GM12878 (cell line): ENCODE data around the gene STARD13. TPM values are rescaled to one million over a fixed set of nuclear protein-coding genes. Genes with fewer than 3 reads are reported as not detected.

Experiments used
- ATAC-seq: fragments of 200-7000 bp; cut with Tn5 transposase; 3 replicates; pipeline ENCODE4 v1.9.1; 2020; ENCODE audit warnings: mild to moderate bottlenecking, moderate library complexity
- BruUV-seq: library from RNA; stranded (reverse); fragments of 400-500 nt; replicated peaks from 2 replicates; lab custom pipeline; 2021; lab: Mats Ljungman, UMichigan
- CTCF ChIA-PET: fragments of 300-600 bp; sonication (Branson Sonifier 250); formaldehyde crosslinking; extraction: SDS; loops from one replicate; lab custom pipeline; 2021; ENCODE audit warnings: inconsistent platforms; lab: Yijun Ruan, JAX
- POLR2A ChIA-PET: fragments of 350-600 bp; formaldehyde crosslinking; extraction: SDS; loops from one replicate; lab custom pipeline; 2021; ENCODE audit warnings: inconsistent platforms; lab: Charles Lee
- RAD21 ChIA-PET: fragments of 300-600 bp; sonication (Branson Sonifier 250); formaldehyde crosslinking; loops from one replicate; lab custom pipeline; 2023; ENCODE audit warnings: antibody characterized with exemption; ENCODE audit not compliant: unreplicated experiment; lab: Charles Lee
- SMC1A ChIA-PET: fragments of 300-600 bp; sonication (Branson Sonifier 250); formaldehyde crosslinking; loops from one replicate; lab custom pipeline; 2023; ENCODE audit not compliant: unreplicated experiment, uncharacterized antibody; lab: Charles Lee
- DNase-seq: peaks from one replicate; pipeline ENCODE4 v3.0.0-alpha.2; 2011; ENCODE audit warnings: low read depth, low spot score
- FAIRE-seq: peaks from 3 replicates; lab custom pipeline; 2011; peaks lifted over from hg19 to GRCh38; lab: Jason Lieb, UNC
- H2AFZ ChIP-seq: 2 replicates; pipeline ENCODE4 v1.6.0; 2011; ENCODE audit warnings: low read depth, low read length, control low read depth; ENCODE audit not compliant: control insufficient read depth
- H3K27ac ChIP-seq: 2 replicates; pipeline ENCODE4 v1.5.1; 2011; ENCODE audit warnings: control low read depth; ENCODE audit not compliant: control insufficient read depth, insufficient read depth
- H3K27me3 ChIP-seq, 2 experiments: replicated peaks in 1 of 2; 2 replicates each; pipeline versions ENCODE4 v1.6.0 to v1.6.1; 2011; ENCODE audit warnings: low read length in 1 of 2; ENCODE audit not compliant: control insufficient read depth in 2 of 2, insufficient read depth in 2 of 2
- H3K36me3 ChIP-seq, 2 experiments: 2 replicates each; pipeline ENCODE4 v1.5.1; 2011; ENCODE audit warnings: low read length in 1 of 2; ENCODE audit not compliant: control insufficient read depth in 2 of 2, insufficient read depth in 2 of 2
- H3K4me1 ChIP-seq: 2 replicates; pipeline ENCODE4 v1.6.1; 2011; ENCODE audit warnings: mild to moderate bottlenecking, low read length, moderate library complexity, mixed read lengths; ENCODE audit not compliant: control insufficient read depth, insufficient read depth
- H3K4me2 ChIP-seq: 2 replicates; pipeline ENCODE4 v1.6.0; 2011; ENCODE audit warnings: control low read depth; ENCODE audit not compliant: control insufficient read depth, insufficient read depth
- H3K4me3 ChIP-seq: fragments of 200-600 bp; sonication (generic); 2 replicates; pipeline ENCODE4 v1.5.1; 2016
- H3K79me2 ChIP-seq: 2 replicates; pipeline ENCODE4 v1.6.0; 2011; ENCODE audit warnings: low read length; ENCODE audit not compliant: control insufficient read depth, insufficient read depth
- H3K9ac ChIP-seq: 2 replicates; pipeline ENCODE4 v1.8.0; 2011; ENCODE audit warnings: low read length, control low read depth, mixed read lengths; ENCODE audit not compliant: control insufficient read depth, insufficient read depth
- H3K9me3 ChIP-seq: replicated peaks from 3 replicates; pipeline ENCODE4 v1.5.1; 2011; ENCODE audit warnings: mild to moderate bottlenecking, low read length; ENCODE audit not compliant: control insufficient read depth, insufficient read depth
- H4K20me1 ChIP-seq: 2 replicates; pipeline ENCODE4 v1.6.0; 2011; ENCODE audit not compliant: control insufficient read depth, insufficient read depth
- DPF2 ChIP-seq: fragments of 450-650 bp; IDR thresholded peaks from 2 replicates; pipeline ENCODE4 v1.6.1; 2017; ENCODE audit warnings: mild to moderate bottlenecking
- EZH2 ChIP-seq: IDR thresholded peaks from 2 replicates; pipeline ENCODE4 v1.6.1; 2012; ENCODE audit warnings: low read depth, mild to moderate bottlenecking, control low read depth, inconsistent platforms, low read length, borderline replicate concordance; ENCODE audit not compliant: control insufficient read depth
- KDM1A ChIP-seq: fragments of 200-600 bp; sonication (generic); IDR thresholded peaks from 2 replicates; pipeline ENCODE4 v1.6.1; 2016; ENCODE audit warnings: borderline replicate concordance
- MEF2B ChIP-seq: fragments of 450-650 bp; IDR thresholded peaks from 2 replicates; pipeline ENCODE4 v1.6.1; 2018; ENCODE audit warnings: mild to moderate bottlenecking, moderate library complexity; ENCODE audit not compliant: partially characterized antibody, poor library complexity, severe bottlenecking
- NBN ChIP-seq: fragments of 450-650 bp; IDR thresholded peaks from 2 replicates; pipeline ENCODE4 v1.6.1; 2016
- RBBP5 ChIP-seq: fragments of 200-600 bp; sonication (generic); conservative IDR thresholded peaks from 2 replicates; pipeline ENCODE4 v1.6.1; 2016
- SKIL ChIP-seq: fragments of 450-650 bp; IDR thresholded peaks from 2 replicates; pipeline ENCODE4 v1.6.1; 2017; ENCODE audit warnings: mild to moderate bottlenecking, low read depth, inconsistent platforms; ENCODE audit not compliant: poor library complexity, severe bottlenecking
- SMAD5 ChIP-seq: IDR thresholded peaks from 2 replicates; pipeline ENCODE4 v1.6.1; 2016; ENCODE audit warnings: antibody characterized with exemption, low read depth
- STAT1 ChIP-seq: fragments of 450-650 bp; conservative IDR thresholded peaks from 2 replicates; pipeline ENCODE4 v1.6.1; 2014; ENCODE audit warnings: antibody characterized with exemption, mild to moderate bottlenecking
- TAF1 ChIP-seq: IDR thresholded peaks from 2 replicates; pipeline ENCODE4 v1.6.1; 2011; ENCODE audit warnings: mild to moderate bottlenecking, low read depth, low read length, borderline replicate concordance
- TBL1XR1 ChIP-seq: IDR thresholded peaks from 2 replicates; pipeline ENCODE4 v1.6.1; 2012; ENCODE audit warnings: low read depth, low read length, improper control_type of control experiment
- USF1 ChIP-seq: IDR thresholded peaks from 2 replicates; pipeline ENCODE4 v1.6.1; 2011; ENCODE audit warnings: borderline replicate concordance, low read depth, mild to moderate bottlenecking, moderate library complexity, mixed read lengths, low read length; ENCODE audit not compliant: insufficient read depth; ENCODE audit errors: extremely low read length
- ZNF24 ChIP-seq: fragments of 450-650 bp; IDR thresholded peaks from 2 replicates; pipeline ENCODE4 v1.6.1; 2017; ENCODE audit warnings: antibody characterized with exemption, mild to moderate bottlenecking
- ZNF687 ChIP-seq: fragments of 450-650 bp; IDR thresholded peaks from 2 replicates; pipeline ENCODE4 v1.6.1; 2017; ENCODE audit warnings: mild to moderate bottlenecking, moderate library complexity
- WGBS: methylation state at CpG from one replicate; pipeline ENCODE4 v1.1.6; 2016; ENCODE audit warnings: low lambda C conversion rate; ENCODE audit not compliant: insufficient replicate concordance, insufficient coverage; ENCODE audit errors: missing lambda C conversion rate; 5-methylcytosine and 5-hydroxymethylcytosine counted together
- in situ Hi-C: fragments of 300-500 bp; cut with MboI; formaldehyde crosslinking; loops from 9 replicates; pipeline ENCODE4 v1.14.3; 2018; ENCODE audit warnings: mixed read lengths
- intact Hi-C: fragments of 100-400 bp; cut with micrococcal nuclease; formaldehyde crosslinking; loops from one replicate; pipeline ENCODE4 v1.14.2; 2022; ENCODE audit not compliant: unreplicated experiment
- polyA plus RNA-seq, 11 experiments: library from polyadenylated mRNA; depleted of rRNA in 4 of 11; unstranded in 6 of 11; stranded (reverse) in 5 of 11; fragments of >200 nt; fragmentation: Nextera tagmentation in 4 of 11; fragmentation: Illumina TruSeq in 1 of 11; extraction: Ambion mirVana in 4 of 11; extraction: Trizol in 1 of 11; gene quantifications; 1 replicate in 1 of 11; 2 replicates in 10 of 11; pipeline versions ENCODE4 v1.2.1 to v1.2.3, GENCODE V29; 2011 to 2016; ENCODE audit warnings: inconsistent platforms in 2 of 11, missing spikeins in 2 of 11, low read depth in 1 of 11
- total RNA-seq, 4 experiments: library from RNA; depleted of rRNA in 3 of 4; stranded (reverse); fragments of >200 nt in 3 of 4; fragmentation: Illumina TruSeq in 1 of 4; extraction: Trizol in 1 of 4; gene quantifications; 2 replicates each; pipeline versions ENCODE4 v1.2.1 to v1.2.3, GENCODE V29; 2013 to 2021

STARD13 gene
- total and polyA plus RNA-seq, 10 of the 15 experiments (the other 5 are each of a cell fraction or from before 2014, with no cell fraction given) = 4.0 to 41.6 (median 10.1) TPM

GRCh38 chr13:33227927-33228647 lies 57.5 kb downstream of the STARD13 start:
- H3K4me3 ChIP-seq = no peak overlapping the region
- in situ Hi-C loops (loop anchor here (5.0 kb wide), 1 partner anchor 494 kb away; no protein-coding TSS in a partner anchor), intact Hi-C loops (loop anchor here (1.0 kb wide), 3 partner anchors 260 to 495 kb away; no protein-coding TSS in a partner anchor)
- peaks cover 6% of the 10 kb centered on the region for H3K9me3 ChIP-seq
- ATAC-seq = peak; percentile 40
- no peak for FAIRE-seq
- BruUV-seq = no TSS peak
- WGBS = 87% methylated on average over 7 of the region's 7 CpGs
- H3K36me3 ChIP-seq = no peaks in the 10 kb centered on the region
- no peaks in the 10 kb centered on the region for H3K79me2 ChIP-seq
- no peak overlapping the region for H3K27ac ChIP-seq
- no peak overlapping the region for H3K4me2 ChIP-seq
- ChIA-PET SMC1A (interaction anchor here (0.6 to 4.8 kb wide), 23 partner anchors 8 to 559 kb away, joined by 3 to 21 read pairs (median 4); partner anchors contain the start of gene STARD13), RAD21 (interaction anchor here (0.6 to 3.7 kb wide), 23 partner anchors 9 to 530 kb away, joined by 3 to 27 read pairs (median 4); no protein-coding TSS in a partner anchor), POLR2A (interaction anchor here (0.6 to 1.7 kb wide), 3 partner anchors 51 to 315 kb away, joined by 3 to 4 read pairs (median 4); no protein-coding TSS in a partner anchor), CTCF (interaction anchor here (0.6 to 6.5 kb wide), 32 partner anchors 8 to 1936 kb away, joined by 3 to 44 read pairs (median 5); no protein-coding TSS in a partner anchor)
- TF ChIP-seq DPF2 (no peak), STAT1 (no peak), EZH2 (no peak), SKIL (no peak), USF1 (no peak), SMAD5 (no peak), NBN (no peak), TBL1XR1 (no peak), ZNF687 (no peak), RBBP5 (no peak), KDM1A (no peak), ZNF24 (no peak), TAF1 (no peak), MEF2B (no peak)
- H3K4me1 ChIP-seq = no peaks in the 10 kb centered on the region
- no peaks in the 10 kb centered on the region for H3K27me3 ChIP-seq
- H4K20me1 ChIP-seq = no peaks in the 10 kb centered on the region
- H3K9ac ChIP-seq = no peak overlapping the region
- H2AFZ ChIP-seq = peak overlapping the region; percentile 15; the same call in 1 of the 2 replicates
- no peak for DNase-seq
